MM.1S (cell line): ENCODE measurements around the gene TGOLN2.

Experiments
- DNase-seq: peaks from one replicate; pipeline ENCODE4 v3.0.0-alpha.2; 2015
- H2AFZ ChIP-seq: fragments of 300-600 bp; sonication (generic); 2 replicates; pipeline ENCODE4 v1.6.0; 2016; ENCODE audit warnings: antibody characterized with exemption, low read length
- H3F3A ChIP-seq: fragments of 300-600 bp; sonication (generic); 2 replicates; pipeline ENCODE4 v1.6.1; 2016; ENCODE audit warnings: mild to moderate bottlenecking, antibody characterized with exemption, low read length, moderate library complexity, mixed read lengths; ENCODE audit not compliant: insufficient read depth
- H3K27ac ChIP-seq: fragments of 300-600 bp; sonication (generic); 2 replicates; pipeline ENCODE4 v1.5.1; 2016; ENCODE audit warnings: mild to moderate bottlenecking, low read length
- H3K27me3 ChIP-seq: fragments of 300-600 bp; sonication (generic); replicated peaks from 2 replicates; pipeline ENCODE4 v1.6.0; 2016; ENCODE audit warnings: low read length; ENCODE audit not compliant: insufficient read depth
- H3K36me3 ChIP-seq: fragments of 300-600 bp; sonication (generic); replicated peaks from 2 replicates; pipeline ENCODE4 v1.6.1; 2016; ENCODE audit warnings: mild to moderate bottlenecking, low read length, mixed read lengths; ENCODE audit not compliant: insufficient read depth
- H3K4me1 ChIP-seq: fragments of 300-600 bp; sonication (generic); 2 replicates; pipeline ENCODE4 v1.6.1; 2016; ENCODE audit warnings: low read length, mixed read lengths
- H3K4me2 ChIP-seq: fragments of 300-600 bp; sonication (generic); 2 replicates; pipeline ENCODE4 v1.6.0; 2016; ENCODE audit warnings: low read depth, low read length
- H3K4me3 ChIP-seq: fragments of 300-600 bp; sonication (generic); 2 replicates; pipeline ENCODE4 v1.5.1; 2016; ENCODE audit warnings: low read length, mixed read lengths
- H3K79me2 ChIP-seq: fragments of 300-600 bp; sonication (generic); 2 replicates; pipeline ENCODE4 v1.6.1; 2016; ENCODE audit warnings: mixed run types, low read length, mixed read lengths
- H3K9ac ChIP-seq: fragments of 300-600 bp; sonication (generic); 2 replicates; pipeline ENCODE4 v1.6.1; 2016; ENCODE audit warnings: low read length, mixed read lengths
- H3K9me2 ChIP-seq: fragments of 300-600 bp; sonication (generic); replicated peaks from 2 replicates; pipeline ENCODE4 v1.6.1; 2016; ENCODE audit warnings: mild to moderate bottlenecking, low read length, mixed read lengths; ENCODE audit not compliant: insufficient read depth
- H3K9me3 ChIP-seq: fragments of 300-600 bp; sonication (generic); replicated peaks from 2 replicates; pipeline ENCODE4 v1.6.1; 2016; ENCODE audit warnings: mild to moderate bottlenecking, low read length, mixed read lengths; ENCODE audit not compliant: insufficient read depth
- H4K20me1 ChIP-seq: fragments of 300-600 bp; sonication (generic); 2 replicates; pipeline ENCODE4 v1.6.1; 2016; ENCODE audit warnings: mild to moderate bottlenecking, low read length, moderate library complexity, mixed read lengths; ENCODE audit not compliant: insufficient read depth
- EZH2 ChIP-seq: fragments of 300-600 bp; sonication (generic); optimal IDR thresholded peaks from 2 replicates; pipeline ENCODE3; 2017; ENCODE audit warnings: low read depth, mild to moderate bottlenecking, antibody characterized with exemption, low read length, mixed read lengths
- EZH2phosphoT487 ChIP-seq: fragments of 300-600 bp; sonication (generic); IDR thresholded peaks from 2 replicates; pipeline ENCODE4 v1.6.1; 2018; ENCODE audit warnings: antibody characterized with exemption, low read length
- TF ChIP-seq, protein P1 (sequence below): fragments of 300-600 bp; sonication (generic); IDR thresholded peaks from 2 replicates; pipeline ENCODE4 v1.5.1; 2016; ENCODE audit warnings: antibody characterized with exemption, low read length, mixed read lengths

The TGOLN2 gene

DNA sequence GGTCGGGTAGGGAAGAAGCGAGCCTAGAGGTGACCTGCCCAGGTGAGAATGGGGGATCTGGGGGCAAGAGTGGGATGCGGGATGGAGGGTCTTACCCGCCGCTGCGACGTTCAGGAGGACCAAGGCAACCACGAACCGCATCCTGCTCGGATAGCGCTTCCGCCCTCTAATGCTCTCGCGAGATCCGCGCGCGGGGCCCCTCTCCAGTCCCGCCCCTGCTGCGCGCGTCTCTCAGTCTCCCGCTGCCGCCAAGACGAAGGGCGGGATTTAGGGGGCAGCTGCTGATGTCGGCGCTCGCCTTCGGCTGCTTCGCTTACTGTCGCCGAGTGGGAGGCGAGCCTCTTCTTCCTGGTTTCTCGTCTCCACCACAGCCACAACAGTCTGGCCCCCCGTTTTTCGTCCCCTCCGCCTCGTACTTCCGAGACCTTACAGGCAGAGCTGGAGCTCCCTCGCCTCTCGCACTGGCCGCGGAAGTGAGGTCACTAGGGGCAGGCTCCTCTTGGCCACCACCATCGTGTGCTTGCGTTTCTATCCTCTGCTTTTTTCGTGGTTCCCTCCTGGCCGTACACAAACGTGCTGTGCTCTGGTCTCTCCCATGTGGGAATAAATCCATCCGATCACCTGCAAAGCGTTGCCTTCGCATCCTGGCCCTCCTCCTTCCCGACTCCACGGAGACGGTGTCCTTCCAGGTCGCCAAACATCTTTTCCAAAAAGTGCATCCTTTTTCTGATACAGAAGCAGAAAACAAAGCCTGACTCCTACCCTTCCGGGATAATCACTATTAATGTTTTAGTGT is at the start of gene TGOLN2:
TSS of gene TGOLN2 (minus strand) at position 168 of the 796 bp plus-strand sequence. CDS start at position 141, 27 bp downstream.
- H3K27me3 ChIP-seq, result no peaks in the 10 kb centered on the region
- peaks cover 16% of the 10 kb centered on the region for H3K4me1 ChIP-seq
- H3F3A ChIP-seq, result peaks cover 18% of the 10 kb centered on the region; the same call in 1 of the 2 replicates
- peak within 1 kb of the TSS; percentile 97 for H3K4me2 ChIP-seq
- TF ChIP-seq EZH2, result no peak
- TF ChIP-seq EZH2phosphoT487, result no peak
- TF ChIP-seq, protein P1, sequence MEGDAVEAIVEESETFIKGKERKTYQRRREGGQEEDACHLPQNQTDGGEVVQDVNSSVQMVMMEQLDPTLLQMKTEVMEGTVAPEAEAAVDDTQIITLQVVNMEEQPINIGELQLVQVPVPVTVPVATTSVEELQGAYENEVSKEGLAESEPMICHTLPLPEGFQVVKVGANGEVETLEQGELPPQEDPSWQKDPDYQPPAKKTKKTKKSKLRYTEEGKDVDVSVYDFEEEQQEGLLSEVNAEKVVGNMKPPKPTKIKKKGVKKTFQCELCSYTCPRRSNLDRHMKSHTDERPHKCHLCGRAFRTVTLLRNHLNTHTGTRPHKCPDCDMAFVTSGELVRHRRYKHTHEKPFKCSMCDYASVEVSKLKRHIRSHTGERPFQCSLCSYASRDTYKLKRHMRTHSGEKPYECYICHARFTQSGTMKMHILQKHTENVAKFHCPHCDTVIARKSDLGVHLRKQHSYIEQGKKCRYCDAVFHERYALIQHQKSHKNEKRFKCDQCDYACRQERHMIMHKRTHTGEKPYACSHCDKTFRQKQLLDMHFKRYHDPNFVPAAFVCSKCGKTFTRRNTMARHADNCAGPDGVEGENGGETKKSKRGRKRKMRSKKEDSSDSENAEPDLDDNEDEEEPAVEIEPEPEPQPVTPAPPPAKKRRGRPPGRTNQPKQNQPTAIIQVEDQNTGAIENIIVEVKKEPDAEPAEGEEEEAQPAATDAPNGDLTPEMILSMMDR, result no peak
- H3K9me3 ChIP-seq, result no peaks in the 10 kb centered on the region
- peak; percentile 95 for DNase-seq
- peaks cover 17% of the 10 kb centered on the region for H4K20me1 ChIP-seq
- H3K9me2 ChIP-seq, result no peaks in the 10 kb centered on the region
- H2AFZ ChIP-seq, result peak within 1 kb of the TSS; percentile 92
- peak within 1 kb of the TSS; percentile 96 for H3K27ac ChIP-seq
- H3K36me3 ChIP-seq, result 0 out of 2 replicates have a peak, but pooled peaks cover 9% of the 10 kb centered on the region
- peaks cover 49% of the 10 kb centered on the region for H3K79me2 ChIP-seq
- H3K4me3 ChIP-seq, result peak within 1 kb of the TSS; percentile 98
- peak within 1 kb of the TSS; percentile 98 for H3K9ac ChIP-seq

DNA sequence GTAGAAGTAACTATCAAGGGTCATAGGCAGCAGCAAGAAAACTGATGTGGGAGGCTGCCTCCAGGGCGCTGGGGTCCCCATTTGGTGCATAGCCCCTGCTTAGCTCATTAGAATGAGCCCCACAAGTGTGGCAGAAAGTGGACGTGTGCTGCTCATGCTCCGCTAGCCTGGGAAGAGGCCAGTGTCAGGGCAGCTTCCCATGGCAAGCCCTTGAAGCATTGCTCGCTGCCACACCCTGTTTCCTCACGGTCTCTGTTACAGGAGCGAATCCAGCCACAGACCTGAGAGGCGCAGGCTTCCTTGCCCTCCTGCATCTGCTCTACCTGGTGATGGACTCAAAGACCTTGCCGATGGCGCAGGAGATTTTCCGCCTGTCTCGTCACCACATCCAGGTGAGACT is 49.3 kb upstream of the TGOLN2 start:
- Histone ChIP-seq H3F3A (no peaks in the 10 kb centered on the region), H3K36me3 (no peaks in the 10 kb centered on the region), H3K79me2 (no peaks in the 10 kb centered on the region)

DNA sequence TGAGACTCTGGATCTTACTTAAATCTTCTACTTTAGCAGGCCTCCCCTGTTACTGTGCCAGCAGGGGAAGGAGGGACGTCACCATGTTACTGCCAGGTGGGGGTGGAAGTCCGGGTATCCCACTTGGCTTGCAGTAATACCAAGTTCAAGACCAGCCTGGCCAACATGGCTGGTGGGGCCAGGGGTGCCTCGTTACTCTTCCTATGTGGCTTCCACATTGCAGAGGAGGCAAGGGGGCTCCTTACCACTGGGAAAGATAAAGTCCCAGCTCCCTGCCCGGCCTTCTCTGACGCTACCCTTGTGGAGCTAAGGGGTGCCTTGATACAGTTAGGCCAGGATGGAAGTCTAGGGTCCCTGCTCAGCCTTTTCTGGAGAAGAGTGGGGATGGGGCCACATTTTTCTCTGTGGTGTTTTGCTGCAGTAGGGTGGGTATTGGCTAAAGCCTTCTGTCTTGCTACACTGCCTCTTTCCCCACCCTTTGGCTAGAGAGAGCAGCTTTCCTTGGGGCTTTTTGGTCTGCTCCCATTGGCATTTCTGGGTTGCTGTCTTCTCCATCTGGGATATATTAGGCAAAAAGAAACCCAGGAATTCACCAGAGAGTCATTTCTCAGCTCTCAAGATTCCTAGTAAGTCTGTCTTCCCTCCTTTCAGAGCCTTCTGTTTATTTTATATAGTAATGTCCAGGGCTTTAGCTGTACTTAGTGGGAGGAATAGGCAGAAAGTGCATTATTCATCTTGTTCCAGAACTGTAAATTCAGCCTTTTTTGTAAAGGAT is 48.7 kb upstream of the TGOLN2 start:
- Histone ChIP-seq H4K20me1 (no peaks in the 10 kb centered on the region), H3K27ac (no peak overlapping the region), H3K4me3 (no peak overlapping the region), H3K9me2 (no peaks in the 10 kb centered on the region), H3K79me2 (no peaks in the 10 kb centered on the region), H3K27me3 (no peaks in the 10 kb centered on the region), H3K9ac (no peak overlapping the region), H3F3A (no peaks in the 10 kb centered on the region), H2AFZ (no peak overlapping the region), H3K9me3 (no peaks in the 10 kb centered on the region), H3K4me1 (no peaks in the 10 kb centered on the region), H3K36me3 (no peaks in the 10 kb centered on the region), H3K4me2 (no peak overlapping the region)
- no peak for TF ChIP-seq EZH2phosphoT487
- TF ChIP-seq, protein P1, result no peak
- TF ChIP-seq EZH2, result no peak
- no peak for DNase-seq

More for the DNA sequence above, 49.3 kb upstream of the TGOLN2 start:
- Histone ChIP-seq H3K9me3 (no peaks in the 10 kb centered on the region), H3K4me3 (no peak overlapping the region), H3K4me1 (no peaks in the 10 kb centered on the region), H3K27me3 (no peaks in the 10 kb centered on the region), H3K9me2 (no peaks in the 10 kb centered on the region), H3K9ac (no peak overlapping the region), H3K27ac (no peak overlapping the region), H2AFZ (no peak overlapping the region), H4K20me1 (no peaks in the 10 kb centered on the region), H3K4me2 (no peak overlapping the region)
- DNase-seq, result no peak
- TF ChIP-seq, protein P1, result no peak
- TF ChIP-seq EZH2 (no peak), EZH2phosphoT487 (no peak)
